ENCODE measurements around the gene TAAR2.

DNA sequence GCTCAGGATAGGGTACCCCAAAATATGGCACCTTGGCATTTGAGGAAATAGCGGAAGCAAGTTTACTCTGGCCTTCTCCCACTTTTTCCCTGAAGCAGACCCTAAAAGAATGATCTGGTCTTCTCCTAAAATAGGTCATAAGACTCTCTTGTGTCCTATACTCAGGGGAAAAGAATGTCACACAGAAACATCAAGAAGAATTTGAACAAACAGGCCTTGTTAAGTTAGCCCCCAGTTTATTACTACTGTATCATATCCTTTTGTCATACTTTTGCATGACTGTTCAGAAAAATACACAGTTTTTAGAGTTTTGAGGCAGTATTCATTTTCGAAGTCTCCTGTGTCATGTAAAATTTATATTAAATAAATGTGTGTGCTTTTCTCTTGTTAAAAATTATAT is 12.5 kb downstream of the TAAR2 start:
- TF ChIP-seq EZH2 (IDR thresholded peaks at IDR 0.05; ENCODE audit: low read length, missing control alignments): no peak
- TF ChIP-seq, protein P1, sequence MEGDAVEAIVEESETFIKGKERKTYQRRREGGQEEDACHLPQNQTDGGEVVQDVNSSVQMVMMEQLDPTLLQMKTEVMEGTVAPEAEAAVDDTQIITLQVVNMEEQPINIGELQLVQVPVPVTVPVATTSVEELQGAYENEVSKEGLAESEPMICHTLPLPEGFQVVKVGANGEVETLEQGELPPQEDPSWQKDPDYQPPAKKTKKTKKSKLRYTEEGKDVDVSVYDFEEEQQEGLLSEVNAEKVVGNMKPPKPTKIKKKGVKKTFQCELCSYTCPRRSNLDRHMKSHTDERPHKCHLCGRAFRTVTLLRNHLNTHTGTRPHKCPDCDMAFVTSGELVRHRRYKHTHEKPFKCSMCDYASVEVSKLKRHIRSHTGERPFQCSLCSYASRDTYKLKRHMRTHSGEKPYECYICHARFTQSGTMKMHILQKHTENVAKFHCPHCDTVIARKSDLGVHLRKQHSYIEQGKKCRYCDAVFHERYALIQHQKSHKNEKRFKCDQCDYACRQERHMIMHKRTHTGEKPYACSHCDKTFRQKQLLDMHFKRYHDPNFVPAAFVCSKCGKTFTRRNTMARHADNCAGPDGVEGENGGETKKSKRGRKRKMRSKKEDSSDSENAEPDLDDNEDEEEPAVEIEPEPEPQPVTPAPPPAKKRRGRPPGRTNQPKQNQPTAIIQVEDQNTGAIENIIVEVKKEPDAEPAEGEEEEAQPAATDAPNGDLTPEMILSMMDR (conservative IDR thresholded peaks at IDR 0.05 in 1 of 2, IDR thresholded peaks at IDR 0.05 in 1 of 2; ENCODE audit: low read depth in 1 of 2, low read length in 2 of 2): no peak

Measured in fibroblast of lung (primary cell).